GM18867 (cell line): ENCODE results near the gene CACNA1C.
"Not testable (repeated sequence)": the region's sequence is repeated elsewhere in the genome, so short reads cannot be mapped to it uniquely, and the experiment has no call there.

Experiments used
- ATAC-seq: cut with Tn5 transposase; IDR thresholded peaks from one replicate; pipeline ENCODE4 v1.9.1; 2021; ENCODE audit warnings: mild to moderate bottlenecking, moderate library complexity; ENCODE audit not compliant: unreplicated experiment

The CACNA1C gene

GRCh38 chr12:2248087-2248900, 195.5 kb downstream of the CACNA1C start:
- ATAC-seq: peak; percentile 2

- ATAC-seq: peak; percentile 90
Measured at GRCh38 chr12:2248901-2249381, 196.2 kb downstream of the CACNA1C start.

GRCh38 chr12:2250797-2251196, 198.0 kb downstream of the CACNA1C start:
- no peak for ATAC-seq

DNA sequence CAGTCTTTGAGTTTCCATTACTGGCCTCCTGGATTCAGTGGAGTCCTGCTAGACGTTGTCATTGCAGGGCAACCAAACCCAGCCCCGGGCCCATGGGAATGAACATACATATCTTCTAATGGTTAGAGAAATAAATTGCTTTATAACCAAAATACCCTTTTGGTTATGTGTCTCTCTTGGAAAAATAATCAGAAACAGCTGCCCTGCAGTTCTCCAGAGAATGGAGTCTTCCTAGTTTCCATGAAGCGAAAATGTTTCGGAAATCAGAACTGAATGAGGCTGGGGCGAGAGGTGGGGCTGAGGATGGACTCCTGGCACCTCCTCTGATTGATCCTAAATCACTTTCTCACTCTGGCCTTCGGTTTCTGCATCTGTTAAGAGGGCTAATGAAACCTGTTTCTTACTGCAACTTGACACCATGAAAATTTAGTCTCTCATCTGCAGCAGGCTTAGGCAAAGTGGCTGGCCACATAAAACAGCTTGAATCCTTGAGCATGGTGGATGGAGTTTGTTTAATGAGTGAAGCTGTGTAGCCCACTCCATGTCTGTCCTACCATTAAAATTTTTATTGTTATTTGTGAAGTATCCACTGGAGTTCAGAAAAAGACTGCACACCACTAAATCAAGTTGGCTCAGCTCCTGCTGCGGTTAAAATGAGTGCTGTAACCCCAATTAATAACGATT, 198.9 kb downstream of the CACNA1C start:
- ATAC-seq: no peak

DNA sequence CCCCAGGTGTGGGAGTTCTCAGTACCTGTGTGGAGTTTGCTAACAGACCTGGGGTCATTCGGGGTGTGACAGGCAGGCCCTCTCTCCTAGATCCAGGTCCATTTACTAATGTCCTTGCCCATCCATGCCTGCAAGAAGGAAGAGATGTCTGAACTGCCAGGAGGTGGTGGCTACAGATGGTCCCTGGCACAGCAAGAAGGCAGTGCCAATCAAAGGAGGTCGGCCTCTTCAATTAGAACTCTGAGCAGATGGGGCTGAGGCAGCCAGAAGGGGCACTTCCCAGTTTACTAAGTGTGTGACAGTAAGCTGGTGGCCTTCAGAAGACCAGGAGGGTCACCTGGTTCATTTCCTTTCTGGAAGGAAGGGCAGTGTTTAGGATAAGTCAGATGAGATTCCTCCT, 202.5 kb downstream of the CACNA1C start:
- no peak for ATAC-seq

- not testable (repeated sequence) for ATAC-seq
Measured at GRCh38 chr12:2255731-2256130, 202.9 kb downstream of the CACNA1C start.

- ATAC-seq: no peak
Measured at GRCh38 chr12:2256453-2256852, 203.7 kb downstream of the CACNA1C start.

DNA sequence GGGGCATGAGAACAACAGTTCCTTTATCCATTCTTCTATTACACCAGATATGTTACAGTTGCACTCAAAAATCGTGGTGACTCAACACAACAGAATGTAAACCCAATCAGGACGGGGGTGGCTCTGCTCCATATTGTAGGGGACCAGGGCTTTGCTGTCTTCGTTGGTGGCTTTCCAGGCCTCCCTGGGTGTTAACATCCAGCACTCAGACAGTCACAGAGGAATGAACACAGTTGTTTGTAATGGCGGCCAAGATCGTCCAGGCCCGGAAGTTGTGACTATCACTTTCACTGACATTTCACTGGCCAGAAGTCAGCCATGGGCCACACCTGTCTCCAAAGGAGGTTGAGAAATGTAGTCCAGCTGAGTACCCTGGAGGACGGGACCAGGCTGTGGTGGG, 204.1 kb downstream of the CACNA1C start:
- no peak for ATAC-seq

DNA sequence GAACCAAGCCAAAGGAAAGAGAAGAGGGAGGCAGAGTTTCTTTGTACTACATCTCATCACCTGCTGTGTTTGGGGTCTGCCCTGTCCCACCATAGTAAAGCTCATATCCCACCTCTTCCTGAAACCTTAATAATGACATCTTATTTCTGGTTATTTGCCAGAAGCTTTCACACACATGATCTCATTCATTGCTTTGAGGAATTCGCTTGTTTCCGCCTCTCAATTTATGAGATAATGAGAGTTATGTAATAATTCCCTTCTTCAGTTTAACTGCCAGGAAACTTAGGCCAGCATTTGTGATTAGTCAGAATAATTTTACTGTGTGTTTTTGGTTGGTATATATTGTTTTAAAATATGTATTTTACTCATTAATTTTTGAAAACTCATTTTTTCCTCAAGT, 205.2 kb downstream of the CACNA1C start:
- no peak for ATAC-seq

DNA sequence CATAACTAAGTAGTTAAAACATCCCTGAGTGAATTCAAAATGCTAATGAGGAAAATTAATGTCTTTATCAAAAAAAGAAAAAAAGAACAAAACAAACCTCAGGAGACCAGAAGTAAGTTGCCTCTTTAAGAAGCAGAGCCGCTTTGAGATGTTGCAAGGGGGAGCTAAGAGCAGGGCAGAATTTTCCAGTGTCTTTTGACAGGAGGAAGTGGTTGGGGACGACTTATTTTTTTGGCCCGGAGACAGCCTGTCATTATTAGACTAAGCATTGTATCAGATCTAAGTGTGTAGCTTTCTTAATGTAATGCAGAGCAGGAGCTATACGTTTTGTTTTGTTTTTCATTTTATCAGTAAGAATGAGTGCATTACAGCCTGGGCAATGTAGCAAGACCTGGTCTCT, 206.6 kb downstream of the CACNA1C start:
- ATAC-seq: no peak

DNA sequence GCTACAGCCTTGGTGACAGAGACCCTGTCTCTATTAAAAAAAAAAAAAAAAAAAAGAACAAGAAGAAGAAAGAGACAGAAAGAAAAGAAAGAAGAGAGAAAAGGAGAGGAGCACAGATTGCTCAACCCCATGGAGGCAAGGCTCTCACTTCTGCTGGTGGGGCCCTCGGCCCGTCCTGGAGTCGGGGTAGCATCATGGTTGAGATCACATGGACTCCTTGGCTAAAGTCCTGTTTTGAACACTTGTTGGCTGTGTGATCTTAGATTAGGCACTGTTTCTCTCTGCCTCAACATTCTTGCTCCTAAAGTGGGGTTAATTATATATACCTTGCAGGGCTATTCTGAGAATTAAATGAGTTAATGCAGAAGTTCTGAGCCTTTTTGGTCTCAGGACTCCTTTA, 207.7 kb downstream of the CACNA1C start:
- no peak for ATAC-seq

- no peak for ATAC-seq
Measured at GRCh38 chr12:2261708-2262107, 208.9 kb downstream of the CACNA1C start.

DNA sequence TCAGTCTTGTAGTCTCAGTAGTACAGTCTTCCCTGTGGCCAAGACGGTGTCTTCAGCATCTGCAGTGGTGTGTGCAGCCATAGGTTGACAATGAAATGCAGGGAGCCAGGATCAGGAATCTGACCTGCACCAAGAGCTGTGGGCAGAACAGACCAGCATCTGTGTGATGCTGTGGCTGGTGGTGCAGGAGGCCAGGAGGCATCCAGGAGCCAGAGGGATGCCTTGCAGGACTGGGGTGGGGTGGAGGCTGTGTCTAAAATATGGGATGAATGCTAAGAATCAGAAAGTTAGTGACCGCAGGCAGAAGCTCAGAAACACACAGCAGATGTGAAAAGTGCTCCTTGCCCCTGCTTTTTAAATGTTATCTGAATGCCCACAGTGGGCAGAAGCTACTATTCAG, 209.7 kb downstream of the CACNA1C start:
- no peak for ATAC-seq

GRCh38 chr12:2263901-2264300, 211.1 kb downstream of the CACNA1C start:
- no peak for ATAC-seq

- ATAC-seq: no peak
Measured at GRCh38 chr12:2264651-2265232, 212.0 kb downstream of the CACNA1C start.

DNA sequence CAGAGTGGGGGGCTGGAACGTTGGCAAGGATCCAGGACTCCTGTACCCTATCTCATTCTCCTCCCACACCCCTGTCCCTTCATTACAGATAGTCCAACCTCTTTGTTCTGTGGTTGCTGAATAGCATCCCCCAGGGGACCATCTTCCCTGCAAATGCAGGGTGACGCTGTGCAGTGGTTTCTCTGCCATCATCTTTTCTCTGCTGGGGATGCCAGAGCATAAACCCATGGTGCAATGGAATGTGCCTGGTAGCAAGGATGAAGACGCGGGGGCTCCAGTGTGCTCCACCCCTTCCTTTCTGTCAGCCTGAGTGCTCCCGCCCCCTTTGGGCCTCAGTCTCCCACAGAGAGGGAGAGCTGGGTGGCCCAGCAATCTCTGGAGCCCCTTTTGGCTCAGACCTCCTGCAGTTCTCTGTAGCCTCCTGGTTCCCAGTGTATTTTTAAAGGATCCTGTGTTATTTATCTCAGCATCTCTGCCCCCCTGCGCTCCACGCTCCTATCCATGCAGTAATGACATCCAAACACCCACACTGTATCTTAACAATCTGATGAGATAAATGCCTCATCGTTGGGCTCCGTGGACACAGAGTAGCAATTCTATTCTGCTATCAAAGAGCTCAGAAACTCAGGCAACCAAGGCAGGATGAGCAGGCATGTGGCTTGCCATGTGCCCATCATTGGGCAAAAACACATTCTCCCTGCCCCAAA, 212.8 kb downstream of the CACNA1C start:
- ATAC-seq: no peak

DNA sequence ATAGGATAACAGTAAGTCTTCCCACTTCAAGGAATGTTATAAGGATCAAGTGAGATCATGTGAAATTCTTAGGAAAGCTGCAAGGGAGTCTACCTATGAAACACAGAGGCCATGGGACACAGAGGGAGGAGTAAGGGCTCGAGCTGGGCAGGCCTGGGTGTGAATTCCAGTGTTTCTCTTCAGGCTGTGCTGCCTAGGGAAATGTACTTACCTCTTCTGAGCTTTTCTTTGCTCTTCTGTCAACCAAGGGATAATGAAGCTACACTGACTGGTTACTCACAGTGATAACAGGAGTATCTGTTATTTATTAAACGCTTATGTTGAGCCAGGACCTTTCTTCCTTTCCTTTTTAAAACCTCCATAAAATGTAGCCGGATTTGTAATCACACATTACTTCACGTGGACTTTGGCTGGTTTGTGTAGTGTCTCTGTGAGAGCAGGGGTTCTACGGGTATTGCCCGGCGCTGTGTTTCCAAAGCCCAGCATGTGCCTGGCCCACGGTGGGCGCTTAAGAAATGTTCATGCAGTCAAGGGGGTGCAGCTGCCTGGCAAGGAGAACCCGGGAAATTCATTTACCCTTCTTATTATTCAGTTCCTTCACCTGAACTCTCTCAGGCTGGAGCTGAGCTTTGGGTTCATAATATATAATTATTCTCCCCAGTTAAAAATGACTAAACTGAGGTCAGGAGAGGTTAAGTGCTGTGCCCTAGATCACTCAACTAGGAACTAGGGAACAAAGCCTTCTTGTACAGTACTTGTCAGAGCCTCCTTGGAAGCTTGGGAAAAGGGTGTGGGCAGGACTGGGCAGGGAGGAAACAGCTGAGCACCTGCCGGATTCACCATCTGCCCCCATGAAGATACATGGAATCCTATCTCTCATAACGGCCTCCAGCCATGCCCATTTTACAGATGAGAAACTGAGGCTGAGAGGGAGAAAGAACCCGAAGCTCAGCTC, 214.2 kb downstream of the CACNA1C start:
- no peak for ATAC-seq

GRCh38 chr12:2267703-2268470, 215.1 kb downstream of the CACNA1C start:
- ATAC-seq: no peak
